SK-N-SH treated with all-trans-retinoic acid at 6 μM for 48 hours (cell line): ENCODE data around the gene KIF26A.
"Not testable (repeated sequence)": the region's sequence is repeated elsewhere in the genome, so short reads cannot be mapped to it uniquely, and the experiment has no call there.

Source experiments
- ATAC-seq: fragments of 200-7000 bp; cut with Tn5 transposase; 3 replicates; pipeline ENCODE4 v1.9.1; 2020; ENCODE audit warnings: mild to moderate bottlenecking, moderate library complexity
- ARNTL ChIP-seq: fragments of 450-650 bp; formaldehyde crosslinking; IDR thresholded peaks from 2 replicates; pipeline ENCODE4 v1.5.0; 2020; ENCODE audit warnings: low read depth, mild to moderate bottlenecking, moderate library complexity, borderline replicate concordance
- BACH2 ChIP-seq: fragments of 250-450 bp; sonication (Bioruptor Pico); IDR thresholded peaks from 2 replicates; pipeline ENCODE4 v1.9.0; 2021; ENCODE audit warnings: mild to moderate bottlenecking, borderline replicate concordance
- CSDC2 ChIP-seq: fragments of 250-450 bp; sonication (Bioruptor Pico); IDR thresholded peaks from 2 replicates; pipeline ENCODE4 v1.5.0; 2020; ENCODE audit warnings: mild to moderate bottlenecking, moderate library complexity
- ESRRG ChIP-seq: fragments of 250-450 bp; sonication (Bioruptor Pico); IDR thresholded peaks from 2 replicates; pipeline ENCODE4 v1.6.1; 2021; ENCODE audit warnings: mild to moderate bottlenecking
- ISL1 ChIP-seq: fragments of 250-450 bp; sonication (Bioruptor Pico); IDR thresholded peaks from 2 replicates; pipeline ENCODE4 v2.1.2; 2022; ENCODE audit warnings: mild to moderate bottlenecking, moderate library complexity
- RARB ChIP-seq: fragments of 250-450 bp; sonication (Bioruptor Pico); IDR thresholded peaks from 2 replicates; pipeline ENCODE4 v1.8.0; 2021; ENCODE audit warnings: mild to moderate bottlenecking, moderate library complexity
- TCF4 ChIP-seq: fragments of 250-450 bp; sonication (Bioruptor Pico); IDR thresholded peaks from 2 replicates; pipeline ENCODE4 v1.8.0; 2021; ENCODE audit warnings: mild to moderate bottlenecking, moderate library complexity, borderline replicate concordance
- TOX ChIP-seq: fragments of 250-450 bp; sonication (Bioruptor Pico); IDR thresholded peaks from 2 replicates; pipeline ENCODE4 v1.8.0; 2021; ENCODE audit warnings: mild to moderate bottlenecking, moderate library complexity, borderline replicate concordance
- ZC3H10 ChIP-seq: fragments of 250-450 bp; sonication (Bioruptor Pico); IDR thresholded peaks from 2 replicates; pipeline ENCODE4 v1.5.1; 2021; ENCODE audit warnings: mild to moderate bottlenecking, moderate library complexity
- ZNF565 ChIP-seq: fragments of 450-650 bp; formaldehyde crosslinking; conservative IDR thresholded peaks from 2 replicates; pipeline ENCODE4 v1.5.0; 2020; ENCODE audit warnings: low read depth, mild to moderate bottlenecking, moderate library complexity
- ZNF8 ChIP-seq: fragments of 450-650 bp; formaldehyde crosslinking; IDR thresholded peaks from 2 replicates; pipeline ENCODE4 v1.5.0; 2020; ENCODE audit warnings: mild to moderate bottlenecking, moderate library complexity
- TF ChIP-seq, protein P1 (sequence below): fragments of 250-450 bp; sonication (Bioruptor Pico); IDR thresholded peaks from 2 replicates; pipeline ENCODE4 v1.5.0; 2020; ENCODE audit warnings: mild to moderate bottlenecking, moderate library complexity
- TF ChIP-seq, protein P2 (sequence below): fragments of 250-450 bp; sonication (Bioruptor Pico); IDR thresholded peaks from 2 replicates; pipeline ENCODE4 v1.8.0; 2021; ENCODE audit warnings: low read depth, mild to moderate bottlenecking, moderate library complexity, borderline replicate concordance
- TF ChIP-seq, protein P3 (sequence below): fragments of 250-450 bp; sonication (Bioruptor Pico); IDR thresholded peaks from 2 replicates; pipeline ENCODE4 v1.5.1; 2020; ENCODE audit warnings: low read depth, mild to moderate bottlenecking, moderate library complexity
- TF ChIP-seq, protein P4 (sequence below): fragments of 250-450 bp; sonication (Bioruptor Pico); IDR thresholded peaks from 2 replicates; pipeline ENCODE4 v1.5.1; 2021; ENCODE audit warnings: mild to moderate bottlenecking, moderate library complexity

KIF26A gene

GRCh38 chr14:104206281-104206904 lies 68.0 kb downstream of the KIF26A start:
- ATAC-seq = peak; percentile 70
- TF ChIP-seq, protein P1, sequence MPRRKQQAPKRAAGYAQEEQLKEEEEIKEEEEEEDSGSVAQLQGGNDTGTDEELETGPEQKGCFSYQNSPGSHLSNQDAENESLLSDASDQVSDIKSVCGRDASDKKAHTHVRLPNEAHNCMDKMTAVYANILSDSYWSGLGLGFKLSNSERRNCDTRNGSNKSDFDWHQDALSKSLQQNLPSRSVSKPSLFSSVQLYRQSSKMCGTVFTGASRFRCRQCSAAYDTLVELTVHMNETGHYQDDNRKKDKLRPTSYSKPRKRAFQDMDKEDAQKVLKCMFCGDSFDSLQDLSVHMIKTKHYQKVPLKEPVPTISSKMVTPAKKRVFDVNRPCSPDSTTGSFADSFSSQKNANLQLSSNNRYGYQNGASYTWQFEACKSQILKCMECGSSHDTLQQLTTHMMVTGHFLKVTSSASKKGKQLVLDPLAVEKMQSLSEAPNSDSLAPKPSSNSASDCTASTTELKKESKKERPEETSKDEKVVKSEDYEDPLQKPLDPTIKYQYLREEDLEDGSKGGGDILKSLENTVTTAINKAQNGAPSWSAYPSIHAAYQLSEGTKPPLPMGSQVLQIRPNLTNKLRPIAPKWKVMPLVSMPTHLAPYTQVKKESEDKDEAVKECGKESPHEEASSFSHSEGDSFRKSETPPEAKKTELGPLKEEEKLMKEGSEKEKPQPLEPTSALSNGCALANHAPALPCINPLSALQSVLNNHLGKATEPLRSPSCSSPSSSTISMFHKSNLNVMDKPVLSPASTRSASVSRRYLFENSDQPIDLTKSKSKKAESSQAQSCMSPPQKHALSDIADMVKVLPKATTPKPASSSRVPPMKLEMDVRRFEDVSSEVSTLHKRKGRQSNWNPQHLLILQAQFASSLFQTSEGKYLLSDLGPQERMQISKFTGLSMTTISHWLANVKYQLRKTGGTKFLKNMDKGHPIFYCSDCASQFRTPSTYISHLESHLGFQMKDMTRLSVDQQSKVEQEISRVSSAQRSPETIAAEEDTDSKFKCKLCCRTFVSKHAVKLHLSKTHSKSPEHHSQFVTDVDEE (CRISPR knock-in tag) = no peak
- TF ChIP-seq ISL1 = no peak
- TF ChIP-seq, protein P2, sequence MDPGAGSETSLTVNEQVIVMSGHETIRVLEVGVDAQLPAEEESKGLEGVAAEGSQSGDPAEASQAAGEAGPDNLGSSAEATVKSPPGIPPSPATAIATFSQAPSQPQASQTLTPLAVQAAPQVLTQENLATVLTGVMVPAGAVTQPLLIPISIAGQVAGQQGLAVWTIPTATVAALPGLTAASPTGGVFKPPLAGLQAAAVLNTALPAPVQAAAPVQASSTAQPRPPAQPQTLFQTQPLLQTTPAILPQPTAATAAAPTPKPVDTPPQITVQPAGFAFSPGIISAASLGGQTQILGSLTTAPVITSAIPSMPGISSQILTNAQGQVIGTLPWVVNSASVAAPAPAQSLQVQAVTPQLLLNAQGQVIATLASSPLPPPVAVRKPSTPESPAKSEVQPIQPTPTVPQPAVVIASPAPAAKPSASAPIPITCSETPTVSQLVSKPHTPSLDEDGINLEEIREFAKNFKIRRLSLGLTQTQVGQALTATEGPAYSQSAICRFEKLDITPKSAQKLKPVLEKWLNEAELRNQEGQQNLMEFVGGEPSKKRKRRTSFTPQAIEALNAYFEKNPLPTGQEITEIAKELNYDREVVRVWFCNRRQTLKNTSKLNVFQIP (CRISPR knock-in tag) = no peak
- no peak for TF ChIP-seq BACH2 (CRISPR knock-in tag)
- TF ChIP-seq, protein P3, sequence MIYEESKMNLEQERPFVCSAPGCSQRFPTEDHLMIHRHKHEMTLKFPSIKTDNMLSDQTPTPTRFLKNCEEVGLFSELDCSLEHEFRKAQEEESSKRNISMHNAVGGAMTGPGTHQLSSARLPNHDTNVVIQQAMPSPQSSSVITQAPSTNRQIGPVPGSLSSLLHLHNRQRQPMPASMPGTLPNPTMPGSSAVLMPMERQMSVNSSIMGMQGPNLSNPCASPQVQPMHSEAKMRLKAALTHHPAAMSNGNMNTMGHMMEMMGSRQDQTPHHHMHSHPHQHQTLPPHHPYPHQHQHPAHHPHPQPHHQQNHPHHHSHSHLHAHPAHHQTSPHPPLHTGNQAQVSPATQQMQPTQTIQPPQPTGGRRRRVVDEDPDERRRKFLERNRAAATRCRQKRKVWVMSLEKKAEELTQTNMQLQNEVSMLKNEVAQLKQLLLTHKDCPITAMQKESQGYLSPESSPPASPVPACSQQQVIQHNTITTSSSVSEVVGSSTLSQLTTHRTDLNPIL = no peak
- TF ChIP-seq ZC3H10 (CRISPR knock-in tag) = no peak
- TF ChIP-seq TCF4 (CRISPR knock-in tag) = no peak
- TF ChIP-seq ARNTL (CRISPR knock-in tag) = no peak
- TF ChIP-seq, protein P4, sequence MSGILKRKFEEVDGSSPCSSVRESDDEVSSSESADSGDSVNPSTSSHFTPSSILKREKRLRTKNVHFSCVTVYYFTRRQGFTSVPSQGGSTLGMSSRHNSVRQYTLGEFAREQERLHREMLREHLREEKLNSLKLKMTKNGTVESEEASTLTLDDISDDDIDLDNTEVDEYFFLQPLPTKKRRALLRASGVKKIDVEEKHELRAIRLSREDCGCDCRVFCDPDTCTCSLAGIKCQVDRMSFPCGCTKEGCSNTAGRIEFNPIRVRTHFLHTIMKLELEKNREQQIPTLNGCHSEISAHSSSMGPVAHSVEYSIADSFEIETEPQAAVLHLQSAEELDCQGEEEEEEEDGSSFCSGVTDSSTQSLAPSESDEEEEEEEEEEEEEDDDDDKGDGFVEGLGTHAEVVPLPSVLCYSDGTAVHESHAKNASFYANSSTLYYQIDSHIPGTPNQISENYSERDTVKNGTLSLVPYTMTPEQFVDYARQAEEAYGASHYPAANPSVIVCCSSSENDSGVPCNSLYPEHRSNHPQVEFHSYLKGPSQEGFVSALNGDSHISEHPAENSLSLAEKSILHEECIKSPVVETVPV (CRISPR knock-in tag) = no peak
- no peak for TF ChIP-seq TOX (CRISPR knock-in tag)
- no peak for TF ChIP-seq CSDC2
- no peak for TF ChIP-seq ZNF565 (CRISPR knock-in tag)
- no peak for TF ChIP-seq ZNF8

GRCh38 chr14:104207142-104208014 lies 69.0 kb downstream of the KIF26A start:
- ATAC-seq = no peak
- TF ChIP-seq RARB (CRISPR knock-in tag) (no peak), ESRRG (CRISPR knock-in tag) (no peak), ZNF565 (CRISPR knock-in tag) (no peak), ZNF8 (no peak)
- TF ChIP-seq, protein P4 (CRISPR knock-in tag) = no peak

- not testable (repeated sequence) for ATAC-seq
These were observed 69.6 kb downstream of the KIF26A start for GRCh38 chr14:104208015-104208295.

GRCh38 chr14:104208331-104208730 lies 69.9 kb downstream of the KIF26A start:
- not testable (repeated sequence) for ATAC-seq

GRCh38 chr14:104209071-104209470 lies 70.7 kb downstream of the KIF26A start:
- not testable (repeated sequence) for ATAC-seq
